Right lobe of liver (tissue), 4 donors: ENCODE measurements around the gene FILIP1.

Source experiments
- POLR2A ChIP-seq: fragments of 450-650 bp; IDR thresholded peaks from one replicate; pipeline ENCODE4 v1.6.1; 2017; ENCODE audit warnings: antibody characterized with exemption, mild to moderate bottlenecking
- TF ChIP-seq, protein P1 (sequence below), 4 donors: fragments of 200-600 bp in 3 of 4; fragments of 450-650 bp in 1 of 4; IDR thresholded peaks; one replicate each; pipeline versions ENCODE4 v1.5.1 to v1.8.0; 2016 to 2022; ENCODE audit warnings: antibody characterized with exemption in 4 of 4, mild to moderate bottlenecking in 2 of 4
- donor health status: DM: no; HTN: no; CAD: no.
- donor health status: DM: no; HTN: no; CAD: no.
- donor health status: DM: no; HTN: yes; CAD: no.

DNA sequence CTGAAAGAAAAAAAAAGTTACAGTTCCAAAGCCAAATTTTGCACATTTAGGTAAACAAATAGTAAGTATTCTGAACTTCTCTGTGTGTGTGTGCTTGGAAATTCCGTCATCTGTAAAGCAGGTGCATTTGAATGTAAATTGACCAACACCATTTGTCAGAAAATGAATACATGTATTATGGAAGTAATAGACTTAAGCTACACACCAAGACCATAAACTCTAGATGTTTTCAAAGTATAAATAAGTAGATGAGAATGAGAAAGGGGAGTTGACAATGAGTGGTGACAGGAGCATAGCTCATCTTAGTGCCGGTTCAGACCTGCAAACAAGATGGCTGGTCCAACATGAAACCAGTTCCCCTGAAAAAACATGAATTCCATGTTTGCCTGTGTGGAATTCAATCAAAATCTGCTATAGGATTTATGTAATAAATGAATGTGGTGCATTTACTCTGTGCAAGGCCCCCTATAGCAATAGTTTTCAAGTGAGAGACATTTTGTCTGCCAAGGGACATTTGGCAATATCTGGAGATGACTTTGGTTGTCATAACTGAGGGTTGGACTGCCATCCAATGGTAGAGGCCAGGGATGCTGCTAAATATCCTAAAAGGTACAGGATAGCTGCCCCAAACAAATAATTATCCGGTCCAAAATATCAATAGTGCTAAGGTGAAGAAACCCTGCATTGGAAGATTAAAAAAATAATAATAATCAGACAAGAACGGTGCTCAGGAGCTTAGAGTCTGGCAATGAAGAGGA, 11.0 kb upstream of the FILIP1 start:
- no peak for TF ChIP-seq POLR2A
- TF ChIP-seq, protein P1, sequence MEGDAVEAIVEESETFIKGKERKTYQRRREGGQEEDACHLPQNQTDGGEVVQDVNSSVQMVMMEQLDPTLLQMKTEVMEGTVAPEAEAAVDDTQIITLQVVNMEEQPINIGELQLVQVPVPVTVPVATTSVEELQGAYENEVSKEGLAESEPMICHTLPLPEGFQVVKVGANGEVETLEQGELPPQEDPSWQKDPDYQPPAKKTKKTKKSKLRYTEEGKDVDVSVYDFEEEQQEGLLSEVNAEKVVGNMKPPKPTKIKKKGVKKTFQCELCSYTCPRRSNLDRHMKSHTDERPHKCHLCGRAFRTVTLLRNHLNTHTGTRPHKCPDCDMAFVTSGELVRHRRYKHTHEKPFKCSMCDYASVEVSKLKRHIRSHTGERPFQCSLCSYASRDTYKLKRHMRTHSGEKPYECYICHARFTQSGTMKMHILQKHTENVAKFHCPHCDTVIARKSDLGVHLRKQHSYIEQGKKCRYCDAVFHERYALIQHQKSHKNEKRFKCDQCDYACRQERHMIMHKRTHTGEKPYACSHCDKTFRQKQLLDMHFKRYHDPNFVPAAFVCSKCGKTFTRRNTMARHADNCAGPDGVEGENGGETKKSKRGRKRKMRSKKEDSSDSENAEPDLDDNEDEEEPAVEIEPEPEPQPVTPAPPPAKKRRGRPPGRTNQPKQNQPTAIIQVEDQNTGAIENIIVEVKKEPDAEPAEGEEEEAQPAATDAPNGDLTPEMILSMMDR (IDR thresholded peaks at IDR 0.05) = no peak
